Mucosa of descending colon (tissue), 3 donors: ENCODE data around the gene ANKRD27. TPM values are rescaled to one million over a fixed set of nuclear protein-coding genes. Genes with fewer than 3 reads are reported as not detected.

Experiments
- ATAC-seq: fragments of 200-7000 bp; cut with Tn5 transposase; one replicate; pipeline ENCODE4 v1.9.1; 2020; ENCODE audit warnings: mild to moderate bottlenecking, moderate library complexity
- DNase-seq, 3 donors: peaks; one replicate each; pipeline ENCODE4 v3.0.0-alpha.2; 2020
- H3K36me3 ChIP-seq: fragments of 200-600 bp; one replicate; pipeline ENCODE4 v1.8.0; 2021; ENCODE audit warnings: low read depth, mild to moderate bottlenecking
- H3K4me1 ChIP-seq: fragments of 200-600 bp; one replicate; pipeline ENCODE4 v1.8.0; 2021; ENCODE audit warnings: low read depth, mild to moderate bottlenecking
- H3K4me3 ChIP-seq: fragments of 200-600 bp; one replicate; pipeline ENCODE4 v1.8.0; 2021; ENCODE audit warnings: mild to moderate bottlenecking
- H3K9me3 ChIP-seq: fragments of 200-600 bp; one replicate; pipeline ENCODE4 v1.8.0; 2021; ENCODE audit warnings: mild to moderate bottlenecking
- CTCF ChIP-seq: fragments of 200-600 bp; IDR thresholded peaks from one replicate; pipeline ENCODE4 v1.8.0; 2022; ENCODE audit warnings: antibody characterized with exemption, mild to moderate bottlenecking
- intact Hi-C, 2 donors: fragments of 100-400 bp; cut with DNase I in 1 of 2; cut with micrococcal nuclease in 1 of 2; formaldehyde crosslinking; loops; one replicate each; pipeline versions ENCODE4 v1.11.0 to v1.11.1; 2022; cut with DNase I, micrococcal nuclease
- total RNA-seq, 3 donors: library from RNA; stranded (reverse); fragmentation: NEBNext Ultra II Directional in 2 of 3; extraction: Animal tissue kit (Norgen Biotek cat#: 25700) in 2 of 3; gene quantifications; one replicate each; pipeline versions ENCODE4 v1.2.1 to v1.2.4, GENCODE V29; 2021 to 2023
- donor health status: DM: no; HTN: no; CAD: no; lungs with moderate emphysema.
- donor health status: DM: no; HTN: no; CAD: no.
- donor health status: DM: no; HTN: yes; CAD: no.

Gene ANKRD27
- total RNA-seq, 3 donors from 2014 or later: 36.0 to 59.6 (median 41.1) TPM

- peaks cover 12% of the 10 kb centered on the region for H3K36me3 ChIP-seq
- intact Hi-C loops: no loop called here
- ATAC-seq: no peak
- no peaks in the 10 kb centered on the region for H3K4me1 ChIP-seq
- no peak for DNase-seq
- no peak for TF ChIP-seq CTCF
- H3K9me3 ChIP-seq: no peaks in the 10 kb centered on the region
- H3K4me3 ChIP-seq: no peak overlapping the region
These were observed 50.6 kb downstream of the ANKRD27 start for GRCh38 chr19:32624410-32624809.

GRCh38 chr19:32622002-32622401, 53.0 kb downstream of the ANKRD27 start:
- intact Hi-C loops: no loop called here
- Histone ChIP-seq H3K4me3 (no peak overlapping the region), H3K9me3 (no peaks in the 10 kb centered on the region), H3K4me1 (no peaks in the 10 kb centered on the region), H3K36me3 (peaks cover 9% of the 10 kb centered on the region)
- ATAC-seq (no peak), DNase-seq (no peak)
- TF ChIP-seq CTCF: no peak

- no peak for DNase-seq
- no peak for ATAC-seq
- Histone ChIP-seq H3K4me1 (no peaks in the 10 kb centered on the region), H3K4me3 (no peak overlapping the region), H3K9me3 (no peaks in the 10 kb centered on the region), H3K36me3 (peaks cover 9% of the 10 kb centered on the region)
- no peak for TF ChIP-seq CTCF
- intact Hi-C loops: no loop called here
These were observed 55.8 kb downstream of the ANKRD27 start for GRCh38 chr19:32619051-32619685.

GRCh38 chr19:32615569-32615968, 59.4 kb downstream of the ANKRD27 start:
- DNase-seq: no peak
- no peak for ATAC-seq
- no peak for TF ChIP-seq CTCF
- H3K36me3 ChIP-seq: peaks cover 9% of the 10 kb centered on the region
- no peaks in the 10 kb centered on the region for H3K9me3 ChIP-seq
- intact Hi-C loops: no loop called here
- no peak overlapping the region for H3K4me3 ChIP-seq
- H3K4me1 ChIP-seq: no peaks in the 10 kb centered on the region

GRCh38 chr19:32614916-32615315, 60.1 kb downstream of the ANKRD27 start:
- ATAC-seq (no peak), DNase-seq (no peak)
- Histone ChIP-seq H3K9me3 (no peaks in the 10 kb centered on the region), H3K36me3 (peaks cover 6% of the 10 kb centered on the region), H3K4me3 (no peak overlapping the region), H3K4me1 (no peaks in the 10 kb centered on the region)
- intact Hi-C loops: no loop called here
- no peak for TF ChIP-seq CTCF

- no peaks in the 10 kb centered on the region for H3K36me3 ChIP-seq
- intact Hi-C loops: no loop called here
- no peak for TF ChIP-seq CTCF
- DNase-seq: no peak
- ATAC-seq: no peak
- H3K9me3 ChIP-seq: no peaks in the 10 kb centered on the region
- H3K4me1 ChIP-seq: no peaks in the 10 kb centered on the region
- H3K4me3 ChIP-seq: no peak overlapping the region
These were observed 62.0 kb downstream of the ANKRD27 start for GRCh38 chr19:32613008-32613407.
